A549 (cell line): ENCODE data around the gene FHAD1.
"Not testable (repeated sequence)": the region's sequence is repeated elsewhere in the genome, so short reads cannot be mapped to it uniquely, and the experiment has no call there.

Source experiments
- CHD2 ChIP-seq: fragments of 150-350 bp; IDR thresholded peaks from 2 replicates; pipeline ENCODE4 v1.6.1; 2014; ENCODE audit warnings: low read length; ENCODE audit not compliant: partially characterized antibody
- EP300 ChIP-seq, 2 experiments: fragments of >200 bp; sonication (Bioruptor Twin); formaldehyde crosslinking; IDR thresholded peaks; 2 replicates in 1 of 2; 3 replicates in 1 of 2; pipeline ENCODE4 v1.6.1; 2016 to 2017
- HOXB13 ChIP-seq: fragments of 250-450 bp; sonication (Bioruptor Pico); IDR thresholded peaks from 2 replicates; pipeline ENCODE4 v1.5.0; 2020; ENCODE audit warnings: low read depth, mild to moderate bottlenecking, moderate library complexity
- NPAS2 ChIP-seq: fragments of 250-450 bp; sonication (Bioruptor Pico); IDR thresholded peaks from 2 replicates; pipeline ENCODE4 v1.8.0; 2022; ENCODE audit warnings: mild to moderate bottlenecking, moderate library complexity, borderline replicate concordance
- PHF8 ChIP-seq: fragments of 200-600 bp; sonication (generic); IDR thresholded peaks from 2 replicates; pipeline ENCODE4 v1.6.1; 2016; ENCODE audit warnings: low read depth, mild to moderate bottlenecking, antibody characterized with exemption, moderate library complexity, borderline replicate concordance
- POLR2A ChIP-seq: IDR thresholded peaks from 2 replicates; pipeline ENCODE4 v1.6.1; 2012; ENCODE audit warnings: mild to moderate bottlenecking, low read length
- RFX5 ChIP-seq: fragments of 450-650 bp; IDR thresholded peaks from 2 replicates; pipeline ENCODE4 v1.7.1; 2014; ENCODE audit warnings: antibody characterized with exemption, mild to moderate bottlenecking, moderate library complexity
- TF ChIP-seq, protein P1 (sequence below): fragments of >200 bp; sonication (Bioruptor Twin); formaldehyde crosslinking; IDR thresholded peaks from 3 replicates; pipeline ENCODE4 v1.5.1; 2016
- TF ChIP-seq, protein P2 (sequence below): fragments of 200-600 bp; sonication (generic); IDR thresholded peaks from 2 replicates; pipeline ENCODE4 v1.6.1; 2016; ENCODE audit warnings: antibody characterized with exemption, mild to moderate bottlenecking, moderate library complexity

DNA sequence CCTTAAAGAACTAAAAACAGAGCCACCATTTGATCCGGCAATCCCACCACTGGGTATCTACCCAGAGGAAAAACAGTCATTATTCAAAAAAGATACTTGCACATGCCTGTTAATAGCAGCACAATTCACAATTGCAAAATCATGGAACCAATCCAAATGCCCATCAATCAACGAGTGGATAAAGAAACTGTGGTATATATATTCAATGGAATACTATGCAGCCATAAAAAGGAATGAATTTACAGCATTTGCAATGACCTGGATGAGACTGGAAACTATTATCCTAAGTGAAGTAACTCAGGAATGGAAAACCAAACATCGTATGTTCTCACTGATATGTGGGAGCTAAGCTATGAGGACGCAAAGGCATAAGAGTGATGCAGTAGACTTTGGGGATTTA lies 51.0 kb downstream of the FHAD1 start:
- TF ChIP-seq CHD2; NPAS2 (CRISPR knock-in tag); EP300 (IDR thresholded peaks at IDR 0.05); POLR2A; RFX5; PHF8; HOXB13 (CRISPR knock-in tag): not testable (repeated sequence)
- TF ChIP-seq, protein P1, sequence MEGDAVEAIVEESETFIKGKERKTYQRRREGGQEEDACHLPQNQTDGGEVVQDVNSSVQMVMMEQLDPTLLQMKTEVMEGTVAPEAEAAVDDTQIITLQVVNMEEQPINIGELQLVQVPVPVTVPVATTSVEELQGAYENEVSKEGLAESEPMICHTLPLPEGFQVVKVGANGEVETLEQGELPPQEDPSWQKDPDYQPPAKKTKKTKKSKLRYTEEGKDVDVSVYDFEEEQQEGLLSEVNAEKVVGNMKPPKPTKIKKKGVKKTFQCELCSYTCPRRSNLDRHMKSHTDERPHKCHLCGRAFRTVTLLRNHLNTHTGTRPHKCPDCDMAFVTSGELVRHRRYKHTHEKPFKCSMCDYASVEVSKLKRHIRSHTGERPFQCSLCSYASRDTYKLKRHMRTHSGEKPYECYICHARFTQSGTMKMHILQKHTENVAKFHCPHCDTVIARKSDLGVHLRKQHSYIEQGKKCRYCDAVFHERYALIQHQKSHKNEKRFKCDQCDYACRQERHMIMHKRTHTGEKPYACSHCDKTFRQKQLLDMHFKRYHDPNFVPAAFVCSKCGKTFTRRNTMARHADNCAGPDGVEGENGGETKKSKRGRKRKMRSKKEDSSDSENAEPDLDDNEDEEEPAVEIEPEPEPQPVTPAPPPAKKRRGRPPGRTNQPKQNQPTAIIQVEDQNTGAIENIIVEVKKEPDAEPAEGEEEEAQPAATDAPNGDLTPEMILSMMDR, result not testable (repeated sequence)
- TF ChIP-seq, protein P2, sequence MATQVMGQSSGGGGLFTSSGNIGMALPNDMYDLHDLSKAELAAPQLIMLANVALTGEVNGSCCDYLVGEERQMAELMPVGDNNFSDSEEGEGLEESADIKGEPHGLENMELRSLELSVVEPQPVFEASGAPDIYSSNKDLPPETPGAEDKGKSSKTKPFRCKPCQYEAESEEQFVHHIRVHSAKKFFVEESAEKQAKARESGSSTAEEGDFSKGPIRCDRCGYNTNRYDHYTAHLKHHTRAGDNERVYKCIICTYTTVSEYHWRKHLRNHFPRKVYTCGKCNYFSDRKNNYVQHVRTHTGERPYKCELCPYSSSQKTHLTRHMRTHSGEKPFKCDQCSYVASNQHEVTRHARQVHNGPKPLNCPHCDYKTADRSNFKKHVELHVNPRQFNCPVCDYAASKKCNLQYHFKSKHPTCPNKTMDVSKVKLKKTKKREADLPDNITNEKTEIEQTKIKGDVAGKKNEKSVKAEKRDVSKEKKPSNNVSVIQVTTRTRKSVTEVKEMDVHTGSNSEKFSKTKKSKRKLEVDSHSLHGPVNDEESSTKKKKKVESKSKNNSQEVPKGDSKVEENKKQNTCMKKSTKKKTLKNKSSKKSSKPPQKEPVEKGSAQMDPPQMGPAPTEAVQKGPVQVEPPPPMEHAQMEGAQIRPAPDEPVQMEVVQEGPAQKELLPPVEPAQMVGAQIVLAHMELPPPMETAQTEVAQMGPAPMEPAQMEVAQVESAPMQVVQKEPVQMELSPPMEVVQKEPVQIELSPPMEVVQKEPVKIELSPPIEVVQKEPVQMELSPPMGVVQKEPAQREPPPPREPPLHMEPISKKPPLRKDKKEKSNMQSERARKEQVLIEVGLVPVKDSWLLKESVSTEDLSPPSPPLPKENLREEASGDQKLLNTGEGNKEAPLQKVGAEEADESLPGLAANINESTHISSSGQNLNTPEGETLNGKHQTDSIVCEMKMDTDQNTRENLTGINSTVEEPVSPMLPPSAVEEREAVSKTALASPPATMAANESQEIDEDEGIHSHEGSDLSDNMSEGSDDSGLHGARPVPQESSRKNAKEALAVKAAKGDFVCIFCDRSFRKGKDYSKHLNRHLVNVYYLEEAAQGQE, result not testable (repeated sequence)
